Endothelial cell of umbilical vein (primary cell): ENCODE data around the gene C1RL. TPM values are rescaled to one million over a fixed set of nuclear protein-coding genes. Genes with fewer than 3 reads are reported as not detected.

Source experiments
- BruUV-seq: library from RNA; stranded (reverse); fragments of 400-500 nt; replicated peaks from 2 replicates; lab custom pipeline; 2021; lab: Mats Ljungman, UMichigan
- CTCF ChIA-PET: fragments of 300-600, 350-600 bp; sonication (Branson Sonifier 250); formaldehyde crosslinking; loops from one replicate; lab custom pipeline; 2021; ENCODE audit warnings: antibody characterized with exemption, inconsistent platforms; lab: Charles Lee
- POLR2A ChIA-PET: fragments of 300-600, 350-600 bp; sonication (Branson Sonifier 250); formaldehyde crosslinking; loops from one replicate; lab custom pipeline; 2021; ENCODE audit warnings: antibody characterized with exemption, inconsistent platforms; lab: Charles Lee
- DNase-seq: peaks from one replicate; pipeline ENCODE4 v3.0.0-alpha.2; 2011; ENCODE audit warnings: low read depth, low spot score
- FAIRE-seq: peaks from 2 replicates; lab custom pipeline; 2011; peaks lifted over from hg19 to GRCh38; lab: Jason Lieb, UNC
- H2AFZ ChIP-seq: 2 replicates; pipeline ENCODE4 v1.6.0; 2012; ENCODE audit warnings: low read depth, low read length, control low read depth, inconsistent platforms
- H3K27ac ChIP-seq: 2 replicates; pipeline ENCODE4 v1.5.1; 2011; ENCODE audit warnings: low read depth, mild to moderate bottlenecking, control low read depth, low read length, moderate library complexity; ENCODE audit not compliant: insufficient read depth
- H3K27me3 ChIP-seq, 2 experiments: 2 replicates each; pipeline versions ENCODE4 v1.6.0 to v1.6.1; 2011; ENCODE audit warnings: low read length in 2 of 2, mixed read lengths in 1 of 2; ENCODE audit not compliant: control insufficient read depth in 2 of 2, insufficient read depth in 2 of 2
- H3K36me3 ChIP-seq, 2 experiments: 2 replicates in 1 of 2; 3 replicates in 1 of 2; pipeline ENCODE4 v1.5.1; 2011; ENCODE audit warnings: low read length in 2 of 2, mild to moderate bottlenecking in 1 of 2, moderate library complexity in 1 of 2; ENCODE audit not compliant: control insufficient read depth in 2 of 2, insufficient read depth in 2 of 2; ENCODE audit errors: extremely low read depth in 1 of 2
- H3K4me1 ChIP-seq: 3 replicates; pipeline ENCODE4 v1.5.1; 2011; ENCODE audit warnings: mild to moderate bottlenecking, low read length; ENCODE audit not compliant: control insufficient read depth, insufficient read depth; ENCODE audit errors: extremely low read depth
- H3K4me2 ChIP-seq: 2 replicates; pipeline ENCODE4 v1.6.1; 2011; ENCODE audit warnings: low read length, control low read depth, mixed read lengths; ENCODE audit not compliant: insufficient read depth
- H3K4me3 ChIP-seq, 3 experiments: fragments of 200-600 bp in 1 of 3; sonication (generic), shearing (Covaris generic) in 1 of 3; replicated peaks in 1 of 3; 2 replicates each; pipeline ENCODE4 v1.5.1; 2011 to 2016; ENCODE audit warnings: control low read depth in 3 of 3, low read length in 3 of 3, mild to moderate bottlenecking in 2 of 3, inconsistent platforms in 1 of 3, low read depth in 1 of 3, moderate library complexity in 1 of 3; ENCODE audit not compliant: insufficient read depth in 1 of 3
- H3K79me2 ChIP-seq: 2 replicates; pipeline ENCODE4 v1.6.0; 2012; ENCODE audit warnings: low read length, inconsistent platforms; ENCODE audit not compliant: control insufficient read depth, insufficient read depth
- H3K9ac ChIP-seq: replicated peaks from 2 replicates; pipeline ENCODE3; 2011; ENCODE audit warnings: low read length, control low read depth; ENCODE audit not compliant: insufficient read depth; ENCODE audit errors: extremely low read depth
- H3K9me1 ChIP-seq: replicated peaks from 3 replicates; pipeline ENCODE4 v1.6.0; 2011; ENCODE audit warnings: mild to moderate bottlenecking, low read length; ENCODE audit not compliant: control insufficient read depth, insufficient read depth; ENCODE audit errors: extremely low read depth
- H3K9me3 ChIP-seq: replicated peaks from 2 replicates; pipeline ENCODE4 v1.5.1; 2012; ENCODE audit warnings: low read length, inconsistent platforms; ENCODE audit not compliant: control insufficient read depth, insufficient read depth
- H4K20me1 ChIP-seq: replicated peaks from 2 replicates; pipeline ENCODE3; 2011; ENCODE audit warnings: mild to moderate bottlenecking, low read length; ENCODE audit not compliant: control insufficient read depth, insufficient read depth; ENCODE audit errors: extremely low read depth
- EZH2 ChIP-seq: IDR thresholded peaks from 2 replicates; pipeline ENCODE4 v1.6.1; 2012; ENCODE audit warnings: borderline replicate concordance, low read depth, mild to moderate bottlenecking, moderate library complexity, low read length, inconsistent platforms; ENCODE audit not compliant: severe bottlenecking
- FOS ChIP-seq: IDR thresholded peaks from 2 replicates; pipeline ENCODE4 v1.6.1; 2011; ENCODE audit warnings: mild to moderate bottlenecking, low read length, moderate library complexity, borderline replicate concordance; ENCODE audit not compliant: insufficient read depth
- GATA2 ChIP-seq: IDR thresholded peaks from 2 replicates; pipeline ENCODE4 v1.7.0; 2011; ENCODE audit warnings: low read depth, mild to moderate bottlenecking, moderate library complexity, mixed read lengths, low read length; ENCODE audit not compliant: insufficient read length, insufficient read depth
- JUN ChIP-seq: IDR thresholded peaks from 2 replicates; pipeline ENCODE4 v1.6.1; 2011; ENCODE audit warnings: borderline replicate concordance, low read depth; ENCODE audit not compliant: insufficient read length, insufficient read depth
- MYC ChIP-seq: IDR thresholded peaks from one replicate; pipeline ENCODE4 v1.6.1; 2011; ENCODE audit warnings: mild to moderate bottlenecking, low read depth, low read length
- POLR2A ChIP-seq: IDR thresholded peaks from 2 replicates; pipeline ENCODE4 v1.6.1; 2012; ENCODE audit warnings: low read depth, mild to moderate bottlenecking, control low read depth, low read length
- POLR2AphosphoS5 ChIP-seq: IDR thresholded peaks from 2 replicates; pipeline ENCODE4 v1.6.1; 2012; ENCODE audit warnings: low read depth, mild to moderate bottlenecking, control low read depth, low read length, moderate library complexity; ENCODE audit not compliant: insufficient read depth
- dilution Hi-C: fragments of 300-500 bp; cut with MboI; formaldehyde crosslinking; loops from one replicate; pipeline ENCODE4 v1.15.0; 2019; ENCODE audit warnings: low sequenced_read_pairs; ENCODE audit not compliant: extremely low pct_ligation_motif_present
- intact Hi-C: fragments of 100-400 bp; cut with micrococcal nuclease; formaldehyde crosslinking; loops from one replicate; pipeline ENCODE4 v1.10.0; 2022
- polyA plus RNA-seq, 4 experiments: library from polyadenylated mRNA; depleted of rRNA in 3 of 4; stranded (reverse) in 3 of 4; unstranded in 1 of 4; fragments of >200 nt; gene quantifications; 2 replicates each; pipeline versions ENCODE4 v1.2.1 to v1.2.3, GENCODE V29; 2011 to 2012; ENCODE audit warnings: missing spikeins in 1 of 4
- total RNA-seq: library from RNA; stranded (reverse); gene quantifications from 2 replicates; pipeline ENCODE4 v1.2.3, GENCODE V29; 2021
- TF ChIP-seq, protein P1 (sequence below), 2 donors: IDR thresholded peaks; 1 replicate in 1 of 2; 2 replicates in 1 of 2; pipeline ENCODE4 v1.5.1; 2011; ENCODE audit warnings: low read length in 2 of 2, mild to moderate bottlenecking in 2 of 2, moderate library complexity in 2 of 2, control low read depth in 1 of 2, inconsistent platforms in 1 of 2, low read depth in 1 of 2; ENCODE audit not compliant: insufficient read depth in 1 of 2; ENCODE audit errors: extremely low read depth in 1 of 2
- TF ChIP-seq, protein P2 (sequence below): IDR thresholded peaks from 2 replicates; pipeline ENCODE4 v1.6.1; 2011; ENCODE audit not compliant: insufficient read depth, insufficient read length

The C1RL gene
- total and polyA plus RNA-seq, 2 donors (not counting 3 experiments of a cell fraction or from before 2014, with no cell fraction given): 20.9 to 25.0 TPM

DNA sequence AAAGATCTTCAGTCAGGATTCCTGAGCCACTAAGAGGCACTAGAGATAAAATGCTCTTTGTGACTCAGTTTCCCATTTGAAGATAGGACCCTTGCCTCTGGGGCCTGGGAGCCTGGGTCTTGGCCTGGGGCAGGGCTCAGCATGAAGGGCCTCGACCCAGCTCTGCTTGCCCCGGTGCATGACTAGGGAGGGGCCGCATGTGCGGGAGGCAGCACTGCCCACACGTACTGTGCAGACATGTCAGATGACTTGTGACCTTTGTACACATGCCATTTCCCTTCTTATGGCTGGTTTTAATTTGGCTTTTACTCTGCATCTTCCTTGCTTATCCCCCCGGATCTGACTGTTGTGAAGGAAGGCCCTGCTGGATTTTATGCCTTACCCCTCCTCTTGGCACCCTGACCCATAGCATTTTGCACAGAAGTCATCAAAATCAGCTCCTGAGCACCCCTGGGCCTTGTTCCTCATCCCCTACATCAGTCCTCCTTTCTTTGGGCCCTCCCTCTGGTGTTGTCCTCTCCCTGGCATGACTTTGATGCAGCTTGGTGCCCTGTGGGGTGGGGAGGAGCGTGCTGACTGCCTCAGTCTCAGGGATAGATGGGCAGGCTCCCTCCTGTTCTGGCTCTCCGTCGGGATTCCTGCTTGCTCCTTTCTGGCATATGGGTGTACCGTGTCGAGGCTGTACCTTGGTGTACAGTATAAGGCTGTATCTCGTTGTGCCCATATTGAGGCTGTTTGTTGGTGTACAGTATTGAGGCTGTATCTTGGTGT, 25.6 kb upstream of the C1RL start:
- Histone ChIP-seq H3K4me2 (no peak overlapping the region), H3K9me1 (no peaks in the 10 kb centered on the region), H3K4me3 (no peak overlapping the region), H3K36me3 (peaks cover 7 to 10% of the 10 kb centered on the region in 2 experiments), H3K4me1 (peaks cover 9% of the 10 kb centered on the region), H3K79me2 (no peaks in the 10 kb centered on the region), H3K9ac (no peak overlapping the region), H2AFZ (no peak overlapping the region), H3K9me3 (no peaks in the 10 kb centered on the region), H3K27ac (no peak overlapping the region), H3K27me3 (no peaks in the 10 kb centered on the region), H4K20me1 (no peaks in the 10 kb centered on the region)
- intact Hi-C loops (no loop called here), dilution Hi-C loops (no loop called here)
- CTCF ChIA-PET: no interaction called here
- POLR2A ChIA-PET: no interaction called here
- no TSS peak for BruUV-seq
- TF ChIP-seq JUN (no peak), MYC (no peak), POLR2AphosphoS5 (no peak), FOS (no peak), EZH2 (no peak), POLR2A (no peak), GATA2 (no peak)
- TF ChIP-seq, protein P1, sequence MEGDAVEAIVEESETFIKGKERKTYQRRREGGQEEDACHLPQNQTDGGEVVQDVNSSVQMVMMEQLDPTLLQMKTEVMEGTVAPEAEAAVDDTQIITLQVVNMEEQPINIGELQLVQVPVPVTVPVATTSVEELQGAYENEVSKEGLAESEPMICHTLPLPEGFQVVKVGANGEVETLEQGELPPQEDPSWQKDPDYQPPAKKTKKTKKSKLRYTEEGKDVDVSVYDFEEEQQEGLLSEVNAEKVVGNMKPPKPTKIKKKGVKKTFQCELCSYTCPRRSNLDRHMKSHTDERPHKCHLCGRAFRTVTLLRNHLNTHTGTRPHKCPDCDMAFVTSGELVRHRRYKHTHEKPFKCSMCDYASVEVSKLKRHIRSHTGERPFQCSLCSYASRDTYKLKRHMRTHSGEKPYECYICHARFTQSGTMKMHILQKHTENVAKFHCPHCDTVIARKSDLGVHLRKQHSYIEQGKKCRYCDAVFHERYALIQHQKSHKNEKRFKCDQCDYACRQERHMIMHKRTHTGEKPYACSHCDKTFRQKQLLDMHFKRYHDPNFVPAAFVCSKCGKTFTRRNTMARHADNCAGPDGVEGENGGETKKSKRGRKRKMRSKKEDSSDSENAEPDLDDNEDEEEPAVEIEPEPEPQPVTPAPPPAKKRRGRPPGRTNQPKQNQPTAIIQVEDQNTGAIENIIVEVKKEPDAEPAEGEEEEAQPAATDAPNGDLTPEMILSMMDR (IDR thresholded peaks at IDR 0.05; ENCODE audit: extremely low read depth in 1 of 2, insufficient read depth in 1 of 2, low read depth in 1 of 2, low read length in 2 of 2): no peak
- TF ChIP-seq, protein P2, sequence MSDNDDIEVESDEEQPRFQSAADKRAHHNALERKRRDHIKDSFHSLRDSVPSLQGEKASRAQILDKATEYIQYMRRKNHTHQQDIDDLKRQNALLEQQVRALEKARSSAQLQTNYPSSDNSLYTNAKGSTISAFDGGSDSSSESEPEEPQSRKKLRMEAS: no peak
- FAIRE-seq: no peak
- DNase-seq: no peak
